Stromal cell of bone marrow (primary cell): ENCODE measurements around the gene FAF1.
A peak's percentile ranks its signal among the peaks of the same experiment; 100 is the strongest.

Source experiments
- DNase-seq: peaks from one replicate; pipeline ENCODE4 v3.0.0-alpha.2; 2012; ENCODE audit warnings: low read depth

Gene FAF1

DNA sequence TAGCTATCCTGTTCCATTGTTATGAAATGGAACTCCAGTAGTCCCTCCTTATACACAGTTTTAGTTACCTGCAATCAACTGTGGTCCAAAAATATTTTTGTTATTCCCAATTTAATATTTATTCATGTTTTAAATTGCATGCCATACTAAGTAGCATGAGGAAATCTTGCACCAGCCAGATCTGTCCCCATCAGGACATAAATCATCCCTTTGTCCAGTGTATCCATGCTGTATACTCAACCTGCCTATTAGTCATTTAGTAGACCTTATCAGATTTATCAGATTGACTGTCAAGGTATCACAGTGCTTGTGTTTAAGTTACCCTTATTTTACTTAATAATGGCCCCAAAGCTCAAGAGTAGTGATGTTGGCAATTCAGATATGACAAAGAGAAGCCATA lies 328.9 kb downstream of the FAF1 start:
- no peak for DNase-seq

DNA sequence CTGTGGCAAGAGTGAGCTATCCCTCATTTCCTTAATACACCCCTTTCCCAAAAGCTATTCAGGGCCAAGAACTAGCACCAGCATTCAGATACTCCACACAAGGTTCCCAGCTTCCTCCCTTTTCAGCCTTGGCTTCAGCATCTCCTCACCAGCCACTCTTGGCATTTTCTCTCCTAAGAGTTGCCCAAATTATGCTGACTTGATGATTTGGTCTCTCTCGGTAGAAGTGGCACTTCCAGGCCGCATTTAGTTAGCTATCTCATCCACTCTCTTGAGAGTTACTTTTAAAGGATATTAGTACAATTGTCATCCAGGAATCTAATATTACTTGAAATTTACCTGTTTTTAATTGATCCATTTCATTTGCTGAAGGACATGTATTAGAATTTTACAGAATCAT lies 337.8 kb downstream of the FAF1 start:
- DNase-seq = no peak

DNA sequence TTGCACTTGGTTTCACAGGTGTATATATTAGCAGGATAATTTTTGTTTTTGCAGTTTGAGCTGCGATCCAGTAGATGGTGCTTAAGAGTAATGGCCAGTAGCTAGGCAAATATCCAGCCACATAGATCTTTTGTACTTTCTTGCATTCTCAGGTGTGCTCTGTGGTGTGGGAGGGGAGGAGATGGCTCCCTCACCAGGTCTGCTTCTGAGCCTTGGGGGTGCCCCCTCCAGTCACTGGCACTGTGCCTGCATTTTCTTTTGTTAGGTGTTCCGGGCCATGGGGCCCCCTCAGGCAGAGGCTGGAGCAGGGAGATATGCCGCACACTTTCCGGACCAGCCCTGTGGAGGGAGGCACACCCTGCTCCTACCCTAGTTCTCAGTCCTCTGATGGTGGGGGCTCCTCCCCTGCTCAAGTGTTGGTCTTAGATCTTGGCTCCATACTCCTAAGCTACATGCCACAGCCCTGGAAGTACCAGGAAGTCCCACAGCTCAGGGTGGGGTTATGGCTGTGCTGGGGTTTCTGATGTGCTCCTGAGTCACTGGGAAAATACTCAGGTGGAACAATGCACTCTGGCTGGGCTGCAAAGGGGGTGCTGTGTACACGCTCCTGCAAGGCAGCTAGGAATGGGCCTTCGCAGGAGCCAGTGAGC lies 339.3 kb downstream of the FAF1 start:
- DNase-seq = no peak

DNA sequence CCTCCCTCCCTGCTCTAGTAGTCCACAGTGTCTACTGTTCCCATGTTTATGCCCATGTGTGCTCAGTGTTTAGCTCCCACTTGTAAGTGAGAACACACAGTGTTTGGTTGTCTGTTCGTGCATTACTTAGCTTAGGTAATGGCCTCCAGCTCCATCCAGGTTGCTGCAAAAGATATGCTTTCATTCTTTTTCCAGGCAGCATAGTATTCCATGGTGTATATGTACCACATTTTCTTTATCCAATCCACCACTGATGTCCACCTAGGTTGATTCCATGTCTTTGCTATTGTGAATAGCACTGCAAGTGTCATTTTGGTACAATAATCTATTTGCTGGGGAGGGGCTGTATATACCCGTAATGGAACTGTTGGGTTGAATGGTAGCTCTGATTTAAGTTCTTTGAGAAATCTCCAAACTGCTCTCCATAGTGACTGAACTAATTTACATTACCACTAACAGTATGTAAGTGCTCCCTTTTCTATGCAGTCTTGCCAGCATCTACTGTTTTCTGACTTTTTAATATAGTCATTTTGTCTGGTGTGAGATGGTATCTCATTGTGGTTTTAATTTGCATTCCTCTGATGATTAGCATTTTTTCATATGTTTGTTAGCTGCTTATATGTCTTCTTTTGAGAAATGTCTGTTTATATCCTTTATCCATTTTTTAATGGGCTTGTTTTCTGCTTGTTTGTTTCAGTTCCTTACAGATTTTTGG lies 344.9 kb downstream of the FAF1 start:
- DNase-seq = no peak

DNA sequence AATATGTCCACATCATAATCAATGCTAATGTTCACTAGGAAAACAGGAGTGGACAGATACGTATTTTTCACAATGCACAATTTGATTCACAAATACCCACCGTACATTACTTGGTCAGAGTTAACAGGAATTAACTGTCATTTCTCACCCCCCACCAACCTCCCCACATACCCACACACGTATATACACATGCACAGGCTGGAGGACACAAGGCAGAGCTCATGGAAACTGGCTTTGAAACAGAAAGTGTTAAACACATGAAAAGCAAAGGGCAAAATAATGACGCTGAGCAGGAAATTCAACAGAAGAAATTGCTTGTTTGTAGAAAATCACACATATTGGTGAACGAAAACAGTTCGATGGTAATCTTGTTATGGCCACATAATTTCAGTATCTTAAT lies 348.4 kb downstream of the FAF1 start:
- DNase-seq = no peak

DNA sequence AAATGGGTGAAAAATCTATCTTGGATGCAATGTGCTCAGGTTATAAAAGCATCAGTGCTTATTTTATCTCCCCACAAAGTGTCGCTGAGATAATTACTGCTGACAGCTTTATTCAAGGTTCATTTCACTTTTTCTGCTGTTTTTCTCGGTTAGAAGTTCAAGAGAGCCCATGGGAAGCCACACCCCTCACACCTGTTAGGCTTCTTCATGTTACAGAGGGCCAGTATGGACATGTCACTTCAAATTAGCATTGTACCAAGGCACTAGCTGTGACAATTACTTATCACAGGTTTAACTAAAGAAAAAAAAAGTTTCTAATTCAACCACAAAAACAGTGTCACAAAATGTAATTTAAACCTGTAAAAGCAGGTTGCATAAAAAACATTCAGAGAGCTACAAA lies 349.5 kb downstream of the FAF1 start:
- DNase-seq = no peak

DNA sequence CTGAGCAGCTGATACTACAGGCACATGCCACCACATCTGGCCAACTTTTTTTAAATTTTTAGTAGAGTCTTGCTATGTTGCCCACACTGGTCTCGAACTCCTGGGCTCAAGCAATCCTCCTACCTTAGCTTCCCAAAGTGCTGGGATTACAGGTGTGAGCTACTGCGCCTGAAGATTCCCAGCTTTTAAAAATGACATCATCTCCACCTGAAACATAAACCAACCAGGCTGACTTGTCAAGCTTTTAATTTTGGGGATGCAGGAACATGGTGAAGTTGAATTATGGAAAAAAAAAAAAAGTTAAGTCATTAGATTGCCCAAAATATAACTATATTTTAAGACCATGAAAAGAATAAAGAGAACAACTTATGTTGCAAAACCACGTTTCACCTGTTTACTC lies 350.6 kb downstream of the FAF1 start:
- no peak for DNase-seq

DNA sequence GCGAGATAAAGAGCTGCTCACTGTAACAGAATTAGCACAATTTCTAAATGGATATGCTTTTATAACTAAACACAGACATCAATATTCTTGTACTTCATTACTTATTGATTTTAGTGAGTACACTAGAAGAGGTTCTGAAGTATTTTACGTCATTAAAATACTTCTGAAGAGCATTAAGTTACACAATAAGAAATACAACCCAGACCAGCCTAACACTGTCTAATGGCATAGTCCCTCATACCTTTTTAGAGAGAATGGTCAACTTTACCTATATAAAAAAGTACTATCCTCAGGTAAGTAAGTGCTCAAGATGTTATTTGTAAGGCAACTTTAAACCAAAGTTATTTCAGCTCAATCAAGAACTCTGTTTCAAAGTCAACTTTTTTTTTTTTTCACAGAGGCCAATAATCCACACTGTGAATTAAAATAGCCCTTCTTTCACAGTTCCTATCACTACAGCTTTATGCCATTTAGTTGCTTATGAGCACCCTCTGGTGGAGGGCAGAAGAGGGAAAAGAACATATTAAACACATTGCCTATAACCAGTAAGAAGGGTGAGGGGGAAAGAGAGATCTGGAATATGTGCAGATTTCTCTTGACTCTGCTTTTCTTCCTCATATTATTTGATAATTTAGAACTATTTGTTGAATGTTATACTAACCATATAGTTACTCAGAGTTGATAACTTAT lies 354.7 kb downstream of the FAF1 start:
- DNase-seq = peak; percentile 18

DNA sequence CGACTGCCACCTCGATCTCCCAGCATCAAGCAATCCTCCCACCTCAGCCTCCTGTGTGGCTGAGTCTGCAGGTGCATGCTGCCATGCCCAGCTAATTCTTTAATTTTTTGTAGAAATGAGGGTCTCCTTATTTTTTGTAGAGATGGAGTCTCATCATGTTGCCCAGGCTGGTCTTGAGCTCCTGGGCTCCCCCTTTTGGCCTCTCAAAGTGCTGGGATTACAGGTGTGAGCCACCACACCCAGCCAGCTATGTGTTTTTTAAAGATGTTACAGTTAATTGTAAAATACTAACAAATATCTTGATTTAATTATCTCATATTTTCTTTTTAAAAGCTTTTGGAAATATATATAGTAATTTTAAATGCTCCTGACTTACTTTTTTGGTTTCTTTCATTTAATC lies 355.5 kb downstream of the FAF1 start:
- no peak for DNase-seq

DNA sequence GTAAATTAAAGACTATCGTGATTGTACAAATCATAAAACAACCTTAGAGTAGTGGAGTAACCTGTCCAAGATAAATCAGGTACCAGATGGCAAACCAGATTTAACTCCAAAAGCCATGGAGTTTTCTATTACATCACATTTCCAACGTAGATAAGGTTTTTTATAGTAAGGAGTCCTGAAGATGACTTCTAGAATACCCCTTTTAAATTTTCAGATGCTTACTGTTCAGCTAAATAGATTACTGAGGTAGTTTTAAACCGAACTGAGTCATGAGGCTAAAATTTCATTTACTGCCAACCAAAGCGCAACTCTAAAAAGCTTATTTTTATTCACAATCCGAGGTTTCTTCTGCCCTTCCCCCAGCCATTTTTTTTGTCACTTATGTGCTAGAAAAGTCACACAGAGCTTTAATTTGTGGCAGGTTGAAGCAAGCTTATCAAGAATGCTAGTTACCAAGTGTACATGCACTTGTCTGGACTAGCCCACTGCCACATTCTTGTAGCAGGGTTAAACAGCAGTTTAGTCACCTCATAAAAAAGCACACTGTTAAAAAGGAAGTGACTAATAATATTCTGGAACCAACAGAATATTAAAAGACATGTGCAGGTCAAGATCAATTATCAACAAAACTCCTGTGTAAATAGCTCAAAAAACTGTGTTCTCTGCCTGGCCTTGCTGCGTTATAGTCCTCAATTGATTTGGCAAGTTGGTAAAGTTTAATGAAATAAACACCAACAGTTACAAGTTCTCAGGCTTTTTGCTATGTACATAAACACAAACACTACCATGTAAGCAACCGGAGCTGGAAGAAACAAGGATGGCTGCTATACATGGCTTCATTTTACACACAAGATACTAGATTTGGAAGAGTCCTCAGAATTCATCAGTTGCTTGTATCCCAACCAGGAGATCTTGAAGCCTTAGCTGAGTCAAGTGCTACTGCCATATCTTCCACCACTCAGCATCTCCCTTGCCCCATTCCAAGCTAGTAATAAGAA lies 356.5 kb downstream of the FAF1 start:
- peak; percentile 21 for DNase-seq

DNA sequence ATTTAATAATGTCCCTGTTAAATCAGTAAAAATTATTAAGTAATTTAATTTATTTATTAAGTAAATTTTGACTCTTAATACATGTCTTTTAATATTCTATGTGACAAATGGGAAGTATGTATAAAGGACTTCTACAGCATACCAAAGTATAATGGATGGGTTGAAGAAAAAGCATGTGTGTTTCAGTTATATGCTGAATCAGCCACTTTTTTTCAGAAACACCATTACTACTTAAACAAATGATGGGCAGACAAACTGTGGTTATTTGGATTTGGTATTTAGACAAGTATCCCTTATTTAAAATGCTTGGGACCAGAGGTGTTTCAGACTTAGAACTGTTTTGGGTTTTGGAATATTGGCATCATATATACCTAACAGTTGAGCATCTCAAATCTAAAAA lies 360.5 kb downstream of the FAF1 start:
- no peak for DNase-seq

DNA sequence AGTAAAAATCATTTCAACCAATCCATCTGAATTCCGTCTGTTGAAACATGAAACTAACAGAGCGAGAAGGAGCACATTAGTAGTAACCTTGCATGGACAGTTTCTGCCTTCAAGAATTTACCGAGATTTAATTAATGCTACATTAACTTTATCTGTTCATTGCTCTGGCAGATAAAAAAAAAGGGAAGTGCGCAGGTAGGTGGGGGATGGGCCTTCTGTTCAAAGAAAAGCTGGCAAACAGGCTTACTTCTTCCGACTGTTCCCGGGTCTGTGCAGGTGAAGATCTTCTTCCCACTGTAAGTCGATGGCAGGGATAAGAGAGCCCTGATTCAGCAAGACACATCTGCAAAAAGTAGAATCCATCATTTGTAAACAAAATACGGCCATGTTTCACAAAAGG lies 364.2 kb downstream of the FAF1 start:
- no peak for DNase-seq

DNA sequence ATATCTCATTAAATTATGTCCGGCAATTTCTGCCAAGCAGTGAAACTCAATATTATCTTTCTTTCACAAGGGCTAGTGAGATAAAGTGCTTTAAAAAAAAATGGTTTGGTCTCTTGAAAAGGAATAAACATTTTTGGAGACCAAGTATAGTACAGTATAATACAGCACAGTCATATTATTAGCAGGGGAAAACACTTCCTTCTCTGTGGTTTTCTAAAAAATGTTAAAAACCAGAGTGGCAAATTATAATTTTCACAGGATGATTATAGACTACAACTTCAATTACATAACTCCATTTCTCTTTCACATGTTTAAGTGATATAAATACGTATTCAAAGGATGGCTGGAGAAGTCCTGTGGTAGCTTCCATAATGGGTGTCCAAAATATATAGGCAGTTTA lies 366.6 kb downstream of the FAF1 start:
- DNase-seq = no peak

DNA sequence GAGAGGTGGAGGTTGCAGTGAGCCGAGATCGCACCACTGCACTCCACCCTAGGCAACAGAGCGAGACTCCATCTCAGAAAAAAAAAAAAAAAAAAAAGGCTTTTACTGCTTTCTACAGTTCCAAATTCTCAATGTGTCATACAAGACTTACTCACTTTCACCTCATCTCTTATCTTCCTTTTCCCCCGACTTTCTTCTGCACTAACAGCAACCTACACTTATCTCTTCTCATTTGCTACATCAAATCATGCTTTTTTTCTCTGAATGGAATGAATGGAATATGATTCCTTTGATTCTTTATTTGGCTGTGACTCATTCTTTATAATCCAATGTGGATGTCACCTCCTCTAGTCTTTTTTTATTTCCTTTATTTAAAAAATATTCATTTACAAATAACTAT lies 368.5 kb downstream of the FAF1 start:
- DNase-seq = no peak

DNA sequence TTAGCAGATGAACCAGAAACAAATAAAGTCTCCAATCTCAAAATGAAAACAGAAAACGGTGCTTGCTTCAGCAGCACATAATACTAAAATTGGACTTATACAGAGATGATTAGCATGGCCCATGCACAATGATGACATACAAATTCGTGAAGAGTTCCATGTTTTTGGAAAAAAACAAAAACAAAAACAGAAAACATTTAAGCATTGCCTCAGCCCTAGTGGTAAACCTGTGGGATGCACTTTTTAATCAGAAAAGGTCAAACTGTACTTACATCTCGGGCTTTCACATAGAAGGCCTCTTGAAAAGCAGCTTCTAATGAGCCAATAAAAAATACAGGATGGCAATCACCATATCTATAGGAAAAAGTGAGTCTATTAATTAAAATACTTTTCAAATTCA lies 377.7 kb downstream of the FAF1 start:
- DNase-seq = no peak

DNA sequence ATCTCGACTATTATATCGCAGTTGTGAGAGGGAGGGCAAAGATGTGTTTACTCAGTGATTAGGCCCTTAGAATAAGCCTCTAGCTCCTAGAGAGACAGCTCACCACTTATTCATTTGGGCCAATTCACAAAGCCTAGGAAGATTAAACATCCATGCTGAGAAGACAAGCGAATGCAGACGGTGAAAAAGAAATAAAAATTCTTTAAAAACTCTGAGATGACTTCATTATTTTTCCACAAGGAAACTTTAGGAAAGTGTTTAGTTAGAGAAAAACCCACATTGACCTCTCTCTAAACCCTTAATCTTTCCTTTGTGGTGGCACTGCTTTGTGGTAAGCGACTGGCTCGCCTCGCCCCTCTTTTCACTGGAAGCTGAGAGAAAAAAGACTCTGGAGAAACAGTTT lies 390.0 kb downstream of the FAF1 start:
- DNase-seq = peak; percentile 37

DNA sequence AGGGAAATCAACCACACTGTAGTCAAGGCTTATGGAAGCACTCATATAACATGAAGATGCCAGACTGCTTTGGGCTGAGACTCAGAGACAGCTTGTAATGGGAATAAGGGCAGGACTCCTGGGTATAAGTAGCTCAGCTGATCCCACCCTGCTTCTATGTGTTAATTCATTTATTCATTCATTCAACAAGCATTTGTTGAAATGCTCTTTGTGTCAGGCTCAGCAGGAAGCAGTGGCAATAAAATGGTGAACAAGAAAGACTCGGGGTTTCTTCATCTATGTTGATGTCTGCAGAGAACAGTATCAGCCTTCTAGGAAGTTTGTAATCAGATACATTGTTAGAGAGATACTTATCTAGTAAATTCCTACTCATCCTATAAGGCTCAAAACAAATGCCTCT lies 391.3 kb downstream of the FAF1 start:
- no peak for DNase-seq

DNA sequence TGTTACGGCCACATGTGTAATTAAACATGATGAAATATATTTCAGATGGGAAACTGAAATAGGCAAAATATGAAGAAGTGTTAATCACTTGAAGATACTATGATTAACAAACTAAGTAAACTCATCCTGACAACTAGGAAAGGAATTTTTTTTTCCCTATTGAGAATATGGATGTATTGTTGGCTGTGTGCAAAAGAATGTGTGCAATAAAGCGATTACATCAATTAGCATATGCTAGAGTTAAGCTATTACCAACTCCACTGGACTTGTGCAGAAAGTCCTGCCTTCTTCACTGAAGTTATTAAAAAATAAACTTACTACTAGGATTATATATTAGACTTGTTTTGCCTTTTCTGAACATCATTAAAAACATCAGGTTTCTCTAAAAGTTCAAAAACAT lies 393.7 kb downstream of the FAF1 start:
- DNase-seq = no peak

DNA sequence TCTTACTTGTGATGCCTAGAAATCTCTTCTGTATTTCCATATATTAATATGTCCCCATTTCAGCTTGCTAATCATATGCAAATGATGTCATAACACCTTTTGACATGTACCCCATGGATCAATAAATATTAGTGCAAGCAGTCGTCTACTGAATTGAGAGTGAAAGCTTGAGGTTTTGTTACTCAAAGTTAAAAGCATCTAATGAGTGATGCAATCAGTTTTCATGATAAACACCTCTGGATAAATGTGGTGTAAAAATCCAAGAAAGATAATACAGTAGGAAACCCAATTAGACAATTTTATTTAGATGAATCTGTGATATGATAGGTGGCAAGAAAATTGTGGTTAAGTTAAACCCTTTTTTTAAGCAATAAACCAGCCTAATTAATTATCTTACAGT lies 395.6 kb downstream of the FAF1 start:
- DNase-seq = no peak

DNA sequence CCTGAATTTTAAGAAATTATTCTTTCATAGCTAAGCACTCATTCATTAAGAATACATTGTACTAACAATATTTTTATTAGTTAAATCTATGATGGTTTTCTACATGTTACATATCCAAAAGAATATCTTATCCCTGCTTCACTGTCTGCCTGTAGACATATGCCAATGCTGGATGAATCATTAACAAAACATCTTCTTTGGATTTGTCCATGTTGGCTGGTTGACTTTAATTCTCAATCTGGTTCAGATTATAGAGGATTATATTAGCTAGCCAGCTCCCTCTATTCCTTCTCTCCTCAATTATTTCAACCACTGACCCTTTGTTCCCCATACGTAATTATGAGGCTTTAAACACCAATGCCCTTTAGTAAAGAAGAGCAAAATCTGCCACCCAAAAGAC lies 398.0 kb downstream of the FAF1 start:
- DNase-seq = peak; percentile 8

DNA sequence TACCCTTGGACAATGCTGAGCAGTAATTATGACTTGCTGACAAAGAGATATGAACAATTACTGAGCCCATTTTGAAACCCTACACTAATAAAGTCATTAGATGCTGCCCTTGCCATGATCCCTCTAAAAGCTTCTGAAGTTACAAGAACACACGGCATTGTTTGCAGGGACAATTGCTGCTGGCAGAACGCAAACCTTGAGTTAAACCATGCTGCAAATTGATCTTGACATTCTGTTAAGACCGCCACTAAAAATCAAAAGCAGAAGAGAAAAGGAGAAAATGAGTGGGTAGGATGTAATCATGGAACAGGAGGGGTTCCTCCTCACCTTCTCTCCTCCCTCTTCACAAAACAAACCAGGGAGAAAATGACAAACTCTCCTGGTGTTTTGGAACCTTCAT lies 400.6 kb downstream of the FAF1 start:
- DNase-seq = no peak

DNA sequence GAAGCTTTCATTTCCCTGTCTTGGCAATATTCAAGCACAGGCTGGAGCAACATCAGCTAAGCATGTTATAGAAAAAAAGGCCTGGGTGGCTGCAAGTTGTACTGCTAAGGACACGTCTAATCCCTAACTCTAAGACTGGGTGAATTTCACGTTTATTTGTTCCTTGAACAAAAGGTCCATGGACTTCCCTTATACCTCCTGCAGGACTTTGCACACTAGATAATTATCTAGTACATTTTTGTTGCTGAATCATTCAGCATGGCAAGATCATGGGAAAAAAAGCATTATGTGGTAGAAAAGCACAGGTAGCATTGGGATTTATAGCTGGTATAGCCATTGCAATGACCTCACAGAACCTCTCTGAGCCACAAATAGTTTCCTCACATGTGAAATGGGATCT lies 406.1 kb downstream of the FAF1 start:
- no peak for DNase-seq
